ENCODE measurements around the gene BAZ1A. TPM values are rescaled to one million over a fixed set of nuclear protein-coding genes. Genes with fewer than 3 reads are reported as not detected.

Gene BAZ1A
- total RNA-seq (ENCODE audit: insufficient read depth, low replicate concordance): 39.7 TPM

- peak; percentile 84 for DNase-seq (ENCODE audit: low spot score)
These were observed at the start of gene BAZ1A for GRCh38 chr14:34875031-34875922. Gene BAZ1A, minus strand, starts transcription at chr14:34875360. Its CDS starts 756 bp downstream, at chr14:34874604.

- no peak for DNase-seq (ENCODE audit: low spot score)
These were observed 45.2 kb upstream of the BAZ1A start for GRCh38 chr14:34920339-34920738.

- DNase-seq (ENCODE audit: low spot score): no peak
These were observed 38.5 kb upstream of the BAZ1A start for GRCh38 chr14:34913619-34914018.

GRCh38 chr14:34912966-34913365 is 37.8 kb upstream of the BAZ1A start:
- DNase-seq (ENCODE audit: low spot score): no peak

- DNase-seq (ENCODE audit: low spot score): no peak
These were observed 37.0 kb upstream of the BAZ1A start for GRCh38 chr14:34912182-34912581.

GRCh38 chr14:34911209-34912150 is 36.3 kb upstream of the BAZ1A start:
- DNase-seq (ENCODE audit: low spot score): no peak

GRCh38 chr14:34906287-34906686 is 31.1 kb upstream of the BAZ1A start:
- no peak for DNase-seq (ENCODE audit: low spot score)

- no peak for DNase-seq (ENCODE audit: low spot score)
These were observed 20.1 kb upstream of the BAZ1A start for GRCh38 chr14:34895277-34895676.

- DNase-seq (ENCODE audit: low spot score): no peak
These were observed 15.8 kb upstream of the BAZ1A start for GRCh38 chr14:34890937-34891336.

GRCh38 chr14:34888186-34888585 is 13.0 kb upstream of the BAZ1A start:
- no peak for DNase-seq (ENCODE audit: low spot score)

GRCh38 chr14:34883954-34884353 is 8.8 kb upstream of the BAZ1A start:
- no peak for DNase-seq (ENCODE audit: low spot score)

GRCh38 chr14:34874386-34875030 is 652 bp downstream of the BAZ1A start:
- DNase-seq (ENCODE audit: low spot score): peak; percentile 58

- peak; percentile 87 for DNase-seq (ENCODE audit: low spot score)
These were observed 1.4 kb downstream of the BAZ1A start for GRCh38 chr14:34873589-34874385.

- peak; percentile 56 for DNase-seq (ENCODE audit: low spot score)
These were observed 2.2 kb downstream of the BAZ1A start for GRCh38 chr14:34872822-34873588.

GRCh38 chr14:34867199-34867598 is 8.0 kb downstream of the BAZ1A start:
- DNase-seq (ENCODE audit: low spot score): no peak

- no peak for DNase-seq (ENCODE audit: low spot score)
These were observed 9.1 kb downstream of the BAZ1A start for GRCh38 chr14:34865889-34866574.

- no peak for DNase-seq (ENCODE audit: low spot score)
These were observed 11.3 kb downstream of the BAZ1A start for GRCh38 chr14:34863844-34864243.

GRCh38 chr14:34858765-34859164 is 16.4 kb downstream of the BAZ1A start:
- no peak for DNase-seq (ENCODE audit: low spot score)

GRCh38 chr14:34857689-34858449 is 17.3 kb downstream of the BAZ1A start:
- no peak for DNase-seq (ENCODE audit: low spot score)
